Common myeloid progenitor, CD34-positive (primary cell): ENCODE results near the gene GLOD4.

ENCODE experiments used
- CTCF ChIA-PET: fragments of 350-600 bp; sonication (Branson Sonifier 250); formaldehyde crosslinking; loops from one replicate; lab custom pipeline; 2021; ENCODE audit warnings: antibody characterized with exemption; lab: Charles Lee
- POLR2A ChIA-PET: fragments of 350-600 bp; sonication (Branson Sonifier 250); formaldehyde crosslinking; loops from one replicate; lab custom pipeline; 2021; ENCODE audit warnings: antibody characterized with exemption; lab: Charles Lee
- DNase-seq, 3 donors: peaks; one replicate each; pipeline versions ENCODE4 v3.0.0 to v3.0.0-alpha.2; 2013
- H3K27ac ChIP-seq, 2 experiments: 1 replicate in 1 of 2; 2 replicates in 1 of 2; pipeline ENCODE4 v1.7.0; 2013; ENCODE audit warnings: inconsistent platforms in 2 of 2, low read length in 2 of 2, mild to moderate bottlenecking in 2 of 2, low read depth in 1 of 2, moderate library complexity in 1 of 2; ENCODE audit not compliant: severe bottlenecking in 2 of 2, insufficient read depth in 1 of 2, poor library complexity in 1 of 2
- H3K27me3 ChIP-seq, 5 experiments: replicated peaks in 2 of 5; 1 replicate in 3 of 5; 2 replicates in 2 of 5; pipeline versions ENCODE4 v1.6.1 to v1.7.0; 2013; ENCODE audit warnings: low read length in 4 of 5, mild to moderate bottlenecking in 2 of 5, moderate library complexity in 2 of 5, inconsistent platforms in 1 of 5; ENCODE audit not compliant: insufficient read depth in 5 of 5, control insufficient read depth in 4 of 5
- H3K36me3 ChIP-seq, 4 experiments: 1 replicate in 2 of 4; 2 replicates in 2 of 4; pipeline versions ENCODE4 v1.6.1 to v1.7.0; 2013; ENCODE audit warnings: low read length in 3 of 4, control low read depth in 1 of 4, mild to moderate bottlenecking in 1 of 4; ENCODE audit not compliant: control insufficient read depth in 4 of 4, insufficient read depth in 4 of 4
- H3K4me1 ChIP-seq, 4 experiments: 1 replicate in 3 of 4; 2 replicates in 1 of 4; pipeline versions ENCODE4 v1.6.1 to v1.7.1; 2013; ENCODE audit warnings: low read length in 3 of 4, mild to moderate bottlenecking in 3 of 4, control low read depth in 1 of 4, inconsistent platforms in 1 of 4, moderate library complexity in 1 of 4; ENCODE audit not compliant: control insufficient read depth in 4 of 4, insufficient read depth in 4 of 4; ENCODE audit errors: control extremely low read depth in 1 of 4
- H3K4me3 ChIP-seq, 7 experiments: 1 replicate in 4 of 7; 2 replicates in 3 of 7; pipeline versions ENCODE4 v1.5.1 to v1.7.0; 2013; ENCODE audit warnings: mild to moderate bottlenecking in 7 of 7, low read length in 6 of 7, moderate library complexity in 6 of 7, inconsistent platforms in 2 of 7, low read depth in 2 of 7, control low read depth in 1 of 7; ENCODE audit not compliant: insufficient read depth in 4 of 7, control insufficient read depth in 1 of 7; ENCODE audit errors: extremely low read depth in 1 of 7
- H3K9me3 ChIP-seq, 5 experiments: 1 replicate in 4 of 5; 2 replicates in 1 of 5; pipeline versions ENCODE4 v1.6.1 to v1.7.1; 2013; ENCODE audit warnings: low read length in 4 of 5, mild to moderate bottlenecking in 2 of 5, inconsistent platforms in 1 of 5, low read depth in 1 of 5, moderate library complexity in 1 of 5; ENCODE audit not compliant: control insufficient read depth in 4 of 5, insufficient read depth in 2 of 5; ENCODE audit errors: control extremely low read depth in 1 of 5
- WGBS: methylation state at CpG from one replicate; pipeline ENCODE4 v1.1.5; 2013; ENCODE audit not compliant: insufficient coverage; 5-methylcytosine and 5-hydroxymethylcytosine counted together

Gene GLOD4

DNA sequence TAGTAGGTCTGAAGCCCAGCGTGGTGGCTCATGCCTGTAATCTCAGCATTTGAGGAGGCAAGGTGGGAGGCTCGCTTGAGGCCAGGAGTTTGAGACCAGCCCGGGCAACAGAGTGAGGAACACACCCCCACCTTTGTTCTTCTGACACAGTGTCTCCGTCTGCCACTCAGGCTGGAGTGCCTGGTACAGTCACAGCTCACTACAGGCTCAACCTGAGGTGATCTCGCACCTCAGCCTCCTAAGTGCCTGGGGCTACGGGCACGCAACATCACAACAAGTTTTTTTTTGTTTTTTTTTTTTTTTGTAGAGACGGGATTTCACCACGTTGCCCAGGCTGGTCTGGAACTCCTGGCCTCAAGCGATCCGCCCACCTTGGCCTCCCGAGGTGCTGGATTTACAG lies 56.3 kb downstream of the GLOD4 start:
- Histone ChIP-seq H3K4me1 (no peaks in the 10 kb centered on the region), H3K9me3 (no peaks in the 10 kb centered on the region), H3K4me3 (no peak overlapping the region), H3K27ac (no peak overlapping the region), H3K27me3 (no peaks in the 10 kb centered on the region), H3K36me3 (peaks cover 0 to 3% (median 0%) of the 10 kb centered on the region in 4 experiments)
- CTCF ChIA-PET = no interaction called here
- POLR2A ChIA-PET = interaction anchor here (1.2 kb wide), 1 partner anchor 10 kb away, joined by 7 read pairs; no protein-coding TSS in a partner anchor
- 95% methylated on average over 11 of the region's 12 CpGs for WGBS
- no peak for DNase-seq

DNA sequence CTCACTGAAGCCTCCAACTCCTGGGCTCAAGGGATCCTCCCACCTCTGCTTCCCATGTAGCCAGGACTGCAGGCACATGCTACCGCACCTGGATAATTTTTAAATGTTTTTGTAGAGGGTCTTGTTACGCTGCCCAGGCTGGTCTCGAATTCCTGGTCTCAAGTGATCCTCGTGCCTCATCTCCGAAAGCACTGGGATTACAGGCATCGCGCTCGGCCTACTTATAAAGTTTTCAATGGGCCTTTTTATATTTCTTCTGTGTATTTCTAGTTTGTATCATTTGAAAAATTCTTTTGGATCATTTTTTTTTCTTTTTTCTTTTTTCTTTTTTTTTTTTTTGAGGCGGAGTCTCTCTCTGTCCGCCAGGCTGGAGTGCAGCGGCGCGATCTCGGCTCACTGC lies 57.0 kb downstream of the GLOD4 start:
- 100% methylated on average over 9 of the region's 14 CpGs for WGBS
- POLR2A ChIA-PET = interaction anchor here (1.2 kb wide), 1 partner anchor 10 kb away, joined by 7 read pairs; no protein-coding TSS in a partner anchor

GRCh38 chr17:721540-721937 lies 60.5 kb downstream of the GLOD4 start:
- WGBS = 100% methylated on average over 4 of the region's 5 CpGs
- H3K27me3 ChIP-seq = no peaks in the 10 kb centered on the region
- ChIA-PET CTCF (no interaction called here), POLR2A (no interaction called here)
- no peaks in the 10 kb centered on the region for H3K4me1 ChIP-seq
- no peak overlapping the region for H3K27ac ChIP-seq
- no peak overlapping the region for H3K4me3 ChIP-seq
- H3K9me3 ChIP-seq = no peaks in the 10 kb centered on the region
- no peaks in the 10 kb centered on the region for H3K36me3 ChIP-seq
- DNase-seq = no peak

More for the DNA sequence above, 57.0 kb downstream of the GLOD4 start:
- Histone ChIP-seq H3K4me1 (no peaks in the 10 kb centered on the region), H3K27me3 (no peaks in the 10 kb centered on the region), H3K4me3 (no peak overlapping the region), H3K27ac (no peak overlapping the region), H3K9me3 (no peaks in the 10 kb centered on the region), H3K36me3 (peaks cover 0 to 3% (median 0%) of the 10 kb centered on the region in 4 experiments)
- no peak for DNase-seq
- CTCF ChIA-PET = no interaction called here

- ChIA-PET POLR2A (no interaction called here), CTCF (no interaction called here)
- Histone ChIP-seq H3K36me3 (no peaks in the 10 kb centered on the region), H3K27ac (no peak overlapping the region), H3K9me3 (no peaks in the 10 kb centered on the region), H3K4me1 (no peaks in the 10 kb centered on the region), H3K4me3 (no peak overlapping the region), H3K27me3 (no peaks in the 10 kb centered on the region)
- WGBS = 97% methylated on average over 10 of the region's 13 CpGs
- DNase-seq = no peak
Measured at GRCh38 chr17:720706-721539, 61.2 kb downstream of the GLOD4 start.

DNA sequence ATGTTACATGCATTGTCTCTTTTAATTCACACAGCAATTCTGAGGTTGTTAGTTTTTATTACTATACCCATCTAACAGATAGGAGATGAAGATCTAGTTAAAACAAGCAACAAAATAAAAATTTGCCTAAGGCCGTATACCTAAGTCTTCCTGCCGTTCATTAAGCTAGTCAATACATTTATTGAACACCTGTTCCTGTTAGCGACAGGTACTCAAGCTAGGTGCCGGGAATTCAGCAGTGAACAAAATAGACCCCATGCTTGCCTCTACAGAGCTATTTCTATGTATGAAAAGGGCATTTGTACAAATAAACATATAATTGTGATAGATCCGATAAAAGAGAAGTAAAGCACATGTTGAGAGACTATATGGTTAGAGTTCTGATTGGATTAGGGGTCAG lies 64.0 kb downstream of the GLOD4 start:
- H3K27me3 ChIP-seq = no peaks in the 10 kb centered on the region
- no peaks in the 10 kb centered on the region for H3K36me3 ChIP-seq
- no peak overlapping the region for H3K27ac ChIP-seq
- peaks cover 0 to 14% (median 8%) of the 10 kb centered on the region in 4 experiments for H3K4me1 ChIP-seq
- no peaks in the 10 kb centered on the region for H3K9me3 ChIP-seq
- H3K4me3 ChIP-seq = no peak overlapping the region
- CTCF ChIA-PET = interaction anchor here (0.5 to 0.7 kb wide), 2 partner anchors 165 to 281 kb away, joined by 3 to 4 read pairs; no protein-coding TSS in a partner anchor
- WGBS = 96% methylated on average over 4 of the region's 5 CpGs
- POLR2A ChIA-PET = interaction anchor here (0.6 kb wide), 1 partner anchor 9 kb away, joined by 3 read pairs; no protein-coding TSS in a partner anchor
- no peak for DNase-seq
